Globus pallidus (tissue), 1 donor: ENCODE results near the gene SEC24A.
"Not testable (repeated sequence)": the region's sequence is repeated elsewhere in the genome, so short reads cannot be mapped to it uniquely, and the experiment has no call there.

Experiments
- DNase-seq: peaks from one replicate; pipeline ENCODE4 v3.0.0-alpha.2; 2015; ENCODE audit warnings: low spot score

The SEC24A gene

GRCh38 chr5:134650660-134651059, 2.1 kb downstream of the SEC24A start:
- not testable (repeated sequence) for DNase-seq

- no peak for DNase-seq
Observed at GRCh38 chr5:134651531-134651930, 2.9 kb downstream of the SEC24A start.

- no peak for DNase-seq
Observed at GRCh38 chr5:134656690-134657089, 8.1 kb downstream of the SEC24A start.

- DNase-seq: no peak
Observed at GRCh38 chr5:134659456-134659855, 10.9 kb downstream of the SEC24A start.

GRCh38 chr5:134659922-134660321, 11.3 kb downstream of the SEC24A start:
- DNase-seq: no peak

GRCh38 chr5:134662971-134663370, 14.4 kb downstream of the SEC24A start:
- no peak for DNase-seq

GRCh38 chr5:134664448-134664847, 15.9 kb downstream of the SEC24A start:
- DNase-seq: no peak

GRCh38 chr5:134673546-134673945, 25.0 kb downstream of the SEC24A start:
- not testable (repeated sequence) for DNase-seq

GRCh38 chr5:134677357-134677756, 28.8 kb downstream of the SEC24A start:
- not testable (repeated sequence) for DNase-seq

- not testable (repeated sequence) for DNase-seq
Observed at GRCh38 chr5:134690144-134690543, 41.6 kb downstream of the SEC24A start.

GRCh38 chr5:134692722-134693121, 44.1 kb downstream of the SEC24A start:
- no peak for DNase-seq

GRCh38 chr5:134708301-134708700, 59.7 kb downstream of the SEC24A start:
- DNase-seq: no peak

GRCh38 chr5:134714120-134714519, 65.5 kb downstream of the SEC24A start:
- DNase-seq: no peak

GRCh38 chr5:134714541-134714940, 66.0 kb downstream of the SEC24A start:
- DNase-seq: no peak

GRCh38 chr5:134715466-134715865, 66.9 kb downstream of the SEC24A start:
- not testable (repeated sequence) for DNase-seq

GRCh38 chr5:134724872-134725271, 76.3 kb downstream of the SEC24A start:
- no peak for DNase-seq

- no peak for DNase-seq
Observed at GRCh38 chr5:134732819-134733218, 84.2 kb downstream of the SEC24A start.

- no peak for DNase-seq
Observed at GRCh38 chr5:134735243-134735642, 86.7 kb downstream of the SEC24A start.

GRCh38 chr5:134736173-134736812, 87.7 kb downstream of the SEC24A start:
- DNase-seq: no peak

GRCh38 chr5:134738133-134738962, 89.8 kb downstream of the SEC24A start, which contains the start of gene CAMLG:
Gene CAMLG (plus strand): TSS chr5:134738548. CDS start chr5:134738621, 73 bp downstream.
- peak; percentile 97 for DNase-seq

- DNase-seq: no peak
Observed at GRCh38 chr5:134738963-134739661, 90.5 kb downstream of the SEC24A start.

- DNase-seq: no peak
Observed at GRCh38 chr5:134741052-134741451, 92.5 kb downstream of the SEC24A start.

GRCh38 chr5:134742134-134742533, 93.5 kb downstream of the SEC24A start:
- DNase-seq: no peak
